HepG2 (cell line): ENCODE results near the gene CIAO3. TPM values are rescaled to one million over a fixed set of nuclear protein-coding genes. Genes with fewer than 3 reads are reported as not detected.

Experiments
- ATAC-seq: fragments of 200-7000 bp; cut with Tn5 transposase; 3 replicates; pipeline ENCODE4 v1.9.1; 2020; ENCODE audit warnings: mild to moderate bottlenecking, moderate library complexity
- BruUV-seq: library from RNA; stranded (reverse); fragments of 400-500 nt; replicated peaks from 2 replicates; lab custom pipeline; 2021; lab: Mats Ljungman, UMichigan
- CTCF ChIA-PET: fragments of 300-600 bp; formaldehyde crosslinking; extraction: SDS; loops from one replicate; lab custom pipeline; 2021; ENCODE audit warnings: low total read pairs, inconsistent platforms, low intra/inter-chr PET ratio; lab: Yijun Ruan, JAX
- POLR2A ChIA-PET: fragments of 350-600 bp; sonication (Branson Sonifier 250); formaldehyde crosslinking; loops from one replicate; lab custom pipeline; 2020; ENCODE audit warnings: antibody characterized with exemption, inconsistent platforms; lab: Yijun Ruan, JAX
- DNase-seq: peaks from one replicate; pipeline ENCODE4 v3.0.0-alpha.2; 2015; ENCODE audit warnings: low spot score
- FAIRE-seq: peaks from 3 replicates; lab custom pipeline; 2011; peaks lifted over from hg19 to GRCh38; lab: Jason Lieb, UNC
- H2AFZ ChIP-seq: one replicate; pipeline ENCODE4 v1.6.1; 2011; ENCODE audit warnings: low read length, inconsistent platforms
- H3K27ac ChIP-seq: fragments of 300-600 bp; 3 replicates; pipeline ENCODE4 v1.8.0; 2011; ENCODE audit warnings: mixed run types, mild to moderate bottlenecking, mixed read lengths, low read length, inconsistent platforms; ENCODE audit not compliant: insufficient read depth; ENCODE audit errors: extremely low read length
- H3K27me3 ChIP-seq, 2 experiments: fragments of 200-600 bp in 1 of 2; 2 replicates in 1 of 2; 3 replicates in 1 of 2; pipeline versions ENCODE4 v1.6.0 to v1.8.0; 2011; ENCODE audit warnings: low read length in 2 of 2, mild to moderate bottlenecking in 2 of 2, moderate library complexity in 2 of 2, inconsistent platforms in 1 of 2; ENCODE audit not compliant: insufficient read depth in 2 of 2, control insufficient read depth in 1 of 2
- H3K36me3 ChIP-seq, 2 experiments: fragments of 200-600 bp in 1 of 2; replicated peaks in 1 of 2; 2 replicates in 1 of 2; 3 replicates in 1 of 2; pipeline versions ENCODE4 v1.5.1 to v1.8.0; 2011; ENCODE audit warnings: low read length in 2 of 2, inconsistent platforms in 1 of 2; ENCODE audit not compliant: insufficient read depth in 2 of 2, control insufficient read depth in 1 of 2
- H3K4me1 ChIP-seq: 2 replicates; pipeline ENCODE4 v1.5.1; 2012; ENCODE audit warnings: low read length, inconsistent platforms; ENCODE audit not compliant: insufficient read depth
- H3K4me2 ChIP-seq: 2 replicates; pipeline ENCODE4 v1.6.0; 2011; ENCODE audit warnings: low read depth, low read length, inconsistent platforms
- H3K4me3 ChIP-seq, 3 experiments: fragments of 200-600 bp in 1 of 3; sonication (generic), shearing (Covaris generic) in 1 of 3; replicated peaks in 1 of 3; 2 replicates each; pipeline ENCODE4 v1.5.1; 2011 to 2016; ENCODE audit warnings: low read length in 3 of 3, inconsistent platforms in 2 of 3, low read depth in 2 of 3, mild to moderate bottlenecking in 2 of 3, control low read depth in 1 of 3, mixed read lengths in 1 of 3; ENCODE audit not compliant: insufficient read depth in 1 of 3
- H3K79me2 ChIP-seq: one replicate; pipeline ENCODE4 v1.6.1; 2011; ENCODE audit warnings: low read length, inconsistent platforms; ENCODE audit not compliant: insufficient read depth
- H3K9ac ChIP-seq: 2 replicates; pipeline ENCODE4 v1.6.0; 2011; ENCODE audit warnings: mild to moderate bottlenecking, low read depth, low read length, inconsistent platforms; ENCODE audit not compliant: insufficient read depth
- H3K9me3 ChIP-seq: 2 replicates; pipeline ENCODE4 v1.5.1; 2012; ENCODE audit warnings: mild to moderate bottlenecking, low read length
- H4K20me1 ChIP-seq: 2 replicates; pipeline ENCODE4 v1.6.0; 2011; ENCODE audit warnings: inconsistent platforms, mild to moderate bottlenecking, low read length, moderate library complexity; ENCODE audit not compliant: insufficient read depth
- BORCS8-MEF2B ChIP-seq: sonication (generic); formaldehyde crosslinking; IDR thresholded peaks from 2 replicates; pipeline ENCODE4 v1.8.0; 2022; ENCODE audit warnings: mild to moderate bottlenecking, missing genetic modification reagents
- EED ChIP-seq: sonication (generic); formaldehyde crosslinking; IDR thresholded peaks from 2 replicates; pipeline ENCODE4 v1.5.0; 2020; ENCODE audit warnings: mild to moderate bottlenecking, missing genetic modification reagents
- ELF3 ChIP-seq: IDR thresholded peaks from 2 replicates; pipeline ENCODE4 v1.6.1; 2016; ENCODE audit warnings: missing genetic modification reagents, missing compliant biosample characterization
- HDAC1 ChIP-seq: sonication (generic); formaldehyde crosslinking; IDR thresholded peaks from 2 replicates; pipeline ENCODE4 v1.5.1; 2020; ENCODE audit warnings: mild to moderate bottlenecking, missing genetic modification reagents
- HNF4G ChIP-seq, 2 experiments: sonication (generic) in 1 of 2; formaldehyde crosslinking in 1 of 2; IDR thresholded peaks; 2 replicates each; pipeline versions ENCODE4 v1.4.0 to v1.6.1; 2011 to 2020; ENCODE audit warnings: borderline replicate concordance in 2 of 2, low read depth in 2 of 2, mild to moderate bottlenecking in 2 of 2, low read length in 1 of 2, missing genetic modification reagents in 1 of 2, moderate library complexity in 1 of 2
- NFATC3 ChIP-seq: sonication (generic); formaldehyde crosslinking; IDR thresholded peaks from 2 replicates; pipeline ENCODE4 v1.5.1; 2020; ENCODE audit warnings: mild to moderate bottlenecking, missing genetic modification reagents
- NR2F1 ChIP-seq, 2 experiments: fragments of 450-650 bp in 1 of 2; formaldehyde crosslinking in 1 of 2; IDR thresholded peaks; 2 replicates each; pipeline versions ENCODE4 v1.5.0 to v1.6.1; 2016 to 2020; ENCODE audit warnings: mild to moderate bottlenecking in 1 of 2, missing compliant biosample characterization in 1 of 2, missing genetic modification reagents in 1 of 2, moderate library complexity in 1 of 2
- ONECUT2 ChIP-seq: sonication (generic); formaldehyde crosslinking; IDR thresholded peaks from 2 replicates; pipeline ENCODE4 v1.4.0; 2020; ENCODE audit warnings: missing genetic modification reagents
- SETDB1 ChIP-seq: sonication (generic); formaldehyde crosslinking; IDR thresholded peaks from 2 replicates; pipeline ENCODE4 v1.5.1; 2020; ENCODE audit warnings: missing genetic modification reagents, mild to moderate bottlenecking, borderline replicate concordance
- SNAPC2 ChIP-seq: sonication (generic); formaldehyde crosslinking; IDR thresholded peaks from 2 replicates; pipeline ENCODE4 v1.8.1; 2022; ENCODE audit warnings: mild to moderate bottlenecking, missing genetic modification reagents
- SOX5 ChIP-seq: IDR thresholded peaks from 2 replicates; pipeline ENCODE4 v1.6.1; 2016; ENCODE audit warnings: borderline replicate concordance
- ZNF101 ChIP-seq: sonication (generic); formaldehyde crosslinking; IDR thresholded peaks from 2 replicates; pipeline ENCODE4 v1.4.0; 2020; ENCODE audit warnings: mild to moderate bottlenecking, low read depth, missing genetic modification reagents, borderline replicate concordance
- ZNF143 ChIP-seq: sonication (generic); formaldehyde crosslinking; IDR thresholded peaks from 2 replicates; pipeline ENCODE4 v1.4.0; 2020; ENCODE audit warnings: missing genetic modification reagents
- ZNF75D ChIP-seq: sonication (generic); formaldehyde crosslinking; IDR thresholded peaks from 2 replicates; pipeline ENCODE4 v1.8.1; 2023; ENCODE audit warnings: missing genetic modification reagents, mild to moderate bottlenecking, borderline replicate concordance
- ZNF83 ChIP-seq: sonication (generic); formaldehyde crosslinking; IDR thresholded peaks from 2 replicates; pipeline ENCODE4 v1.4.0; 2020; ENCODE audit warnings: missing genetic modification reagents, mild to moderate bottlenecking, borderline replicate concordance
- WGBS: methylation state at CpG from one replicate; pipeline ENCODE4 v1.1.6; 2017; ENCODE audit warnings: low lambda C conversion rate; 5-methylcytosine and 5-hydroxymethylcytosine counted together
- in situ Hi-C: cut with HindIII; loops from 2 replicates; pipeline ENCODE4 v1.10.0; 2017; ENCODE audit warnings: low pct_unique_long_range_greater_than_20kb; ENCODE audit not compliant: extremely low pct_ligation_motif_present
- intact Hi-C: fragments of 100-400 bp; cut with micrococcal nuclease; formaldehyde crosslinking; loops from one replicate; pipeline ENCODE4 v1.10.0; 2022; ENCODE audit not compliant: unreplicated experiment
- polyA plus RNA-seq, 8 experiments: library from polyadenylated mRNA; depleted of rRNA in 3 of 8; stranded (reverse) in 7 of 8; unstranded in 1 of 8; fragments of >200 nt; fragmentation: Illumina TruSeq in 4 of 8; extraction: Trizol in 4 of 8; gene quantifications; 2 replicates each; pipeline versions ENCODE4 v1.2.1 to v1.2.3, GENCODE V29; 2011 to 2016; ENCODE audit warnings: low read depth in 4 of 8, missing spikeins in 1 of 8, mixed read lengths in 1 of 8; ENCODE audit not compliant: insufficient read depth in 1 of 8
- total RNA-seq, 5 experiments: library from RNA; depleted of rRNA; stranded (reverse); fragments of >200 nt; fragmentation: Illumina TruSeq; extraction: Trizol; gene quantifications; 2 replicates each; pipeline ENCODE4 v1.2.3, GENCODE V29; 2016; ENCODE audit warnings: low read depth in 1 of 5
- TF ChIP-seq, protein P1 (sequence below): sonication (generic); formaldehyde crosslinking; IDR thresholded peaks from 2 replicates; pipeline ENCODE4 v1.4.0; 2020; ENCODE audit warnings: mild to moderate bottlenecking, missing genetic modification reagents
- TF ChIP-seq, protein P2 (sequence below): sonication (generic); formaldehyde crosslinking; conservative IDR thresholded peaks from 2 replicates; pipeline ENCODE4 v1.4.0; 2020; ENCODE audit warnings: missing genetic modification reagents
- TF ChIP-seq, protein P3 (sequence below): sonication (generic); formaldehyde crosslinking; IDR thresholded peaks from 2 replicates; pipeline ENCODE4 v1.8.1; 2023; ENCODE audit warnings: mild to moderate bottlenecking, inconsistent platforms, moderate library complexity, missing genetic modification reagents, borderline replicate concordance

CIAO3 gene
- total and polyA plus RNA-seq, 2 of the 13 experiments (the other 11 are each of a cell fraction or from before 2014, with no cell fraction given): 21.7 to 25.0 TPM

DNA sequence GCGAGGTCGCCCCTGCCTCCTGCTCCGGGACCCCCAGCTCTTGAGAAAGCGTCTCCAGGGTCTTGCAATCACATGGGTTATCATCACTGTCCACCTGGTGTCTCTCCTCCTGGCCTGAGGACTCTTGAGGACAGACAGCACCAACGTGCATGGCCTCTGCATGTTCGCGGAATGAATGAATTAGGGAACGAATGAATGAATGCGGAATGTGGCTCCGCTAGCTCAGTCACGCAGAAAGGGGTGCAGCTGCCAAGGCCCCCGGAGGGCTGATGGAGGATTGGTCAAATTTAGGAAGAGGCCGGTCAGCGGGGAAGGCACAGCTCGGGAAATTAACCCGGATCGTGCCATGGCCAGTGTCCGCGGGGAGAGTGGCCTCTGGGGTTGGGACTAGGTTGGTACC is 38.5 kb downstream of the CIAO3 start:
- BruUV-seq: no TSS peak
- H3K4me1 ChIP-seq: no peaks in the 10 kb centered on the region
- H3K36me3 ChIP-seq: no peaks in the 10 kb centered on the region
- ChIA-PET POLR2A (no interaction called here), CTCF (no interaction called here)
- ATAC-seq (no peak), DNase-seq (no peak), FAIRE-seq (no peak)
- H4K20me1 ChIP-seq: peaks cover 3% of the 10 kb centered on the region; the same call in 1 of the 2 replicates
- H3K79me2 ChIP-seq: no peaks in the 10 kb centered on the region
- H3K4me3 ChIP-seq: no peak overlapping the region
- H3K9ac ChIP-seq: no peak overlapping the region
- H3K27me3 ChIP-seq: peaks cover 33 to 72% of the 10 kb centered on the region in 2 experiments
- H3K27ac ChIP-seq: no peak overlapping the region
- intact Hi-C loops (no loop called here), in situ Hi-C loops (no loop called here)
- no peak overlapping the region for H3K4me2 ChIP-seq
- H2AFZ ChIP-seq: no peak overlapping the region
- no peaks in the 10 kb centered on the region for H3K9me3 ChIP-seq
- 42% methylated on average over 19 of the region's 19 CpGs for WGBS
- TF ChIP-seq ZNF83 (CRISPR knock-in tag) (no peak), BORCS8-MEF2B (CRISPR knock-in tag) (no peak), NFATC3 (CRISPR knock-in tag) (no peak), HNF4G (IDR thresholded peaks at IDR 0.05; ENCODE audit: borderline replicate concordance, low read depth, low read length) (no peak), HNF4G (CRISPR knock-in tag; IDR thresholded peaks at IDR 0.05; ENCODE audit: borderline replicate concordance, low read depth) (no peak), ONECUT2 (CRISPR knock-in tag) (no peak), NR2F1 (CRISPR knock-in tag; IDR thresholded peaks at IDR 0.05) (no peak), EED (CRISPR knock-in tag) (no peak), HDAC1 (CRISPR knock-in tag) (no peak), ZNF143 (CRISPR knock-in tag) (no peak), SOX5 (no peak), SETDB1 (CRISPR knock-in tag) (no peak), ZNF101 (CRISPR knock-in tag) (no peak), ZNF75D (CRISPR knock-in tag) (no peak), SNAPC2 (no peak), ELF3 (CRISPR knock-in tag) (no peak)
- TF ChIP-seq, protein P1, sequence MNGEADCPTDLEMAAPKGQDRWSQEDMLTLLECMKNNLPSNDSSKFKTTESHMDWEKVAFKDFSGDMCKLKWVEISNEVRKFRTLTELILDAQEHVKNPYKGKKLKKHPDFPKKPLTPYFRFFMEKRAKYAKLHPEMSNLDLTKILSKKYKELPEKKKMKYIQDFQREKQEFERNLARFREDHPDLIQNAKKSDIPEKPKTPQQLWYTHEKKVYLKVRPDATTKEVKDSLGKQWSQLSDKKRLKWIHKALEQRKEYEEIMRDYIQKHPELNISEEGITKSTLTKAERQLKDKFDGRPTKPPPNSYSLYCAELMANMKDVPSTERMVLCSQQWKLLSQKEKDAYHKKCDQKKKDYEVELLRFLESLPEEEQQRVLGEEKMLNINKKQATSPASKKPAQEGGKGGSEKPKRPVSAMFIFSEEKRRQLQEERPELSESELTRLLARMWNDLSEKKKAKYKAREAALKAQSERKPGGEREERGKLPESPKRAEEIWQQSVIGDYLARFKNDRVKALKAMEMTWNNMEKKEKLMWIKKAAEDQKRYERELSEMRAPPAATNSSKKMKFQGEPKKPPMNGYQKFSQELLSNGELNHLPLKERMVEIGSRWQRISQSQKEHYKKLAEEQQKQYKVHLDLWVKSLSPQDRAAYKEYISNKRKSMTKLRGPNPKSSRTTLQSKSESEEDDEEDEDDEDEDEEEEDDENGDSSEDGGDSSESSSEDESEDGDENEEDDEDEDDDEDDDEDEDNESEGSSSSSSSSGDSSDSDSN: no peak
- TF ChIP-seq, protein P2, sequence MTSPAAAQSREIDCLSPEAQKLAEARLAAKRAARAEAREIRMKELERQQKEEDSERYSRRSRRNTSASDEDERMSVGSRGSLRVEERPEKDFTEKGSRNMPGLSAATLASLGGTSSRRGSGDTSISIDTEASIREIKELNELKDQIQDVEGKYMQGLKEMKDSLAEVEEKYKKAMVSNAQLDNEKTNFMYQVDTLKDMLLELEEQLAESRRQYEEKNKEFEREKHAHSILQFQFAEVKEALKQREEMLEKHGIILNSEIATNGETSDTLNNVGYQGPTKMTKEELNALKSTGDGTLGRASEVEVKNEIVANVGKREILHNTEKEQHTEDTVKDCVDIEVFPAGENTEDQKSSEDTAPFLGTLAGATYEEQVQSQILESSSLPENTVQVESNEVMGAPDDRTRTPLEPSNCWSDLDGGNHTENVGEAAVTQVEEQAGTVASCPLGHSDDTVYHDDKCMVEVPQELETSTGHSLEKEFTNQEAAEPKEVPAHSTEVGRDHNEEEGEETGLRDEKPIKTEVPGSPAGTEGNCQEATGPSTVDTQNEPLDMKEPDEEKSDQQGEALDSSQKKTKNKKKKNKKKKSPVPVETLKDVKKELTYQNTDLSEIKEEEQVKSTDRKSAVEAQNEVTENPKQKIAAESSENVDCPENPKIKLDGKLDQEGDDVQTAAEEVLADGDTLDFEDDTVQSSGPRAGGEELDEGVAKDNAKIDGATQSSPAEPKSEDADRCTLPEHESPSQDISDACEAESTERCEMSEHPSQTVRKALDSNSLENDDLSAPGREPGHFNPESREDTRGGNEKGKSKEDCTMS (CRISPR knock-in tag): no peak
- TF ChIP-seq, protein P3, sequence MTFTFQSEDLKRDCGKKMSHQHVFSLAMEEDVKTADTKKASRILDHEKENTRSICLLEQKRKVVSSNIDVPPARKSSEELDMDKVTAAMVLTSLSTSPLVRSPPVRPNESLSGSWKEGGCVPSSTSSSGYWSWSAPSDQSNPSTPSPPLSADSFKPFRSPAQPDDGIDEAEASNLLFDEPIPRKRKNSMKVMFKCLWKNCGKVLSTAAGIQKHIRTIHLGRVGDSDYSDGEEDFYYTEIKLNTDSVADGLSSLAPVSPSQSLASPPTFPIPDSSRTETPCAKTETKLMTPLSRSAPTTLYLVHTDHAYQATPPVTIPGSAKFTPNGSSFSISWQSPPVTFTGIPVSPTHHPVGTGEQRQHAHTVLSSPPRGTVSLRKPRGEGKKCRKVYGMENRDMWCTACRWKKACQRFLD (CRISPR knock-in tag): no peak
